HG03342 (cell line): ENCODE data around the gene ADGRE1.
"Not testable (repeated sequence)": the region's sequence is repeated elsewhere in the genome, so short reads cannot be mapped to it uniquely, and the experiment has no call there.

Experiments used
- ATAC-seq: cut with Tn5 transposase; IDR thresholded peaks from one replicate; pipeline ENCODE4 v1.9.1; 2021; ENCODE audit warnings: mild to moderate bottlenecking, moderate library complexity; ENCODE audit not compliant: unreplicated experiment

The ADGRE1 gene

GRCh38 chr19:6887316-6887715 is at the start of gene ADGRE1:
ADGRE1 (plus strand) TSS chr19:6887579; CDS start chr19:6887609, 30 bp downstream.
- no peak for ATAC-seq

GRCh38 chr19:6838062-6838655 is 49.2 kb upstream of the ADGRE1 start:
- no peak for ATAC-seq

- no peak for ATAC-seq
Measured at GRCh38 chr19:6842871-6843607, 44.3 kb upstream of the ADGRE1 start.

GRCh38 chr19:6847828-6848200 is 39.6 kb upstream of the ADGRE1 start:
- no peak for ATAC-seq

GRCh38 chr19:6848986-6849385 is 38.4 kb upstream of the ADGRE1 start:
- ATAC-seq, result no peak

GRCh38 chr19:6849876-6850275 is 37.5 kb upstream of the ADGRE1 start:
- no peak for ATAC-seq

- no peak for ATAC-seq
Measured at GRCh38 chr19:6851359-6851758, 36.0 kb upstream of the ADGRE1 start.

- ATAC-seq, result no peak
Measured at GRCh38 chr19:6852001-6852400, 35.4 kb upstream of the ADGRE1 start.

- no peak for ATAC-seq
Measured at GRCh38 chr19:6853868-6854267, 33.5 kb upstream of the ADGRE1 start.

- no peak for ATAC-seq
Measured at GRCh38 chr19:6854758-6855157, 32.6 kb upstream of the ADGRE1 start.

- no peak for ATAC-seq
Measured at GRCh38 chr19:6856749-6857372, 30.5 kb upstream of the ADGRE1 start.

GRCh38 chr19:6861683-6862286 is 25.6 kb upstream of the ADGRE1 start:
- ATAC-seq, result no peak

- ATAC-seq, result peak; percentile 64
Measured at GRCh38 chr19:6862673-6863078, 24.7 kb upstream of the ADGRE1 start.

GRCh38 chr19:6864325-6864940 is 22.9 kb upstream of the ADGRE1 start:
- ATAC-seq, result no peak

GRCh38 chr19:6865849-6866248 is 21.5 kb upstream of the ADGRE1 start:
- no peak for ATAC-seq

- no peak for ATAC-seq
Measured at GRCh38 chr19:6866741-6867151, 20.6 kb upstream of the ADGRE1 start.

- ATAC-seq, result no peak
Measured at GRCh38 chr19:6868351-6868750, 19.0 kb upstream of the ADGRE1 start.

- ATAC-seq, result not testable (repeated sequence)
Measured at GRCh38 chr19:6869151-6869882, 18.1 kb upstream of the ADGRE1 start.

GRCh38 chr19:6873708-6874431 is 13.5 kb upstream of the ADGRE1 start:
- ATAC-seq, result no peak

- ATAC-seq, result no peak
Measured at GRCh38 chr19:6875218-6875617, 12.2 kb upstream of the ADGRE1 start.
